ENCODE results near the gene PPP3CA.

- TF ChIP-seq EP300 (IDR thresholded peaks at IDR 0.05; ENCODE audit: borderline replicate concordance) (no peak), TCF12 (IDR thresholded peaks at IDR 0.05; ENCODE audit: low read depth) (no peak), RAD21 (IDR thresholded peaks at IDR 0.05; ENCODE audit: low read depth) (no peak), FOXM1 (IDR thresholded peaks at IDR 0.05; ENCODE audit: borderline replicate concordance, low read depth) (no peak), MAX (IDR thresholded peaks at IDR 0.05) (no peak)
Measured at GRCh38 chr4:101031971-101032370, 315.4 kb downstream of the PPP3CA start.
